Thyroid gland (tissue), 4 donors: ENCODE measurements around the gene COL27A1. TPM values are rescaled to one million over a fixed set of nuclear protein-coding genes. Genes with fewer than 3 reads are reported as not detected.

ENCODE experiments used
- DNase-seq, 2 donors: peaks; one replicate each; pipeline ENCODE4 v3.0.0-alpha.2; 2019
- H3K27ac ChIP-seq, 3 donors: fragments of 200-600 bp; sonication (generic); 1 replicate in 2 of 3; 2 replicates in 1 of 3; pipeline ENCODE4 v1.5.1; 2016 to 2019; ENCODE audit warnings: mild to moderate bottlenecking in 1 of 3, moderate library complexity in 1 of 3
- H3K27me3 ChIP-seq: fragments of 200-600 bp; sonication (generic); one replicate; pipeline ENCODE4 v1.5.1; 2019
- H3K36me3 ChIP-seq, 2 donors: fragments of 200-600 bp; sonication (generic); one replicate each; pipeline ENCODE4 v1.5.1; 2016 to 2019
- H3K4me1 ChIP-seq, 2 donors: fragments of 200-600 bp; sonication (generic); one replicate each; pipeline ENCODE4 v1.5.1; 2017 to 2019
- H3K4me3 ChIP-seq, 3 donors: fragments of 200-600 bp; sonication (generic); replicated peaks in 1 of 3; 1 replicate in 2 of 3; 2 replicates in 1 of 3; pipeline ENCODE4 v1.5.1; 2016; ENCODE audit warnings: mild to moderate bottlenecking in 1 of 3
- H3K9me3 ChIP-seq: fragments of 200-600 bp; sonication (generic); one replicate; pipeline ENCODE4 v1.5.1; 2017
- POLR2A ChIP-seq, 2 donors: fragments of 450-650 bp; IDR thresholded peaks; one replicate each; pipeline ENCODE4 v1.6.1; 2017; ENCODE audit warnings: antibody characterized with exemption in 2 of 2, mild to moderate bottlenecking in 2 of 2, moderate library complexity in 1 of 2
- WGBS, 2 donors: methylation state at CpG; one replicate each; pipeline ENCODE4 v1.1.5; 2017; 5-methylcytosine and 5-hydroxymethylcytosine counted together
- intact Hi-C: fragments of 100-400 bp; cut with DNase I; formaldehyde crosslinking; loops from one replicate; pipeline ENCODE4 v1.15.1; 2023
- total RNA-seq, 4 donors: library from RNA; depleted of rRNA; stranded (reverse); fragments of >200 nt; gene quantifications; one replicate each; pipeline ENCODE4 v1.2.3, GENCODE V29; 2016
- TF ChIP-seq, protein P1 (sequence below), 6 experiments: fragments of 200-600 bp in 3 of 6; fragments of 450-650 bp in 3 of 6; sonication (generic) in 3 of 6; IDR thresholded peaks; one replicate each; pipeline ENCODE4 v1.5.1; 2016 to 2019; ENCODE audit warnings: antibody characterized with exemption in 6 of 6, mild to moderate bottlenecking in 2 of 6, inconsistent platforms in 1 of 6, moderate library complexity in 1 of 6

Gene COL27A1
- total RNA-seq, 4 donors from 2014 or later: 6.7 to 32.5 (median 10.6) TPM

DNA sequence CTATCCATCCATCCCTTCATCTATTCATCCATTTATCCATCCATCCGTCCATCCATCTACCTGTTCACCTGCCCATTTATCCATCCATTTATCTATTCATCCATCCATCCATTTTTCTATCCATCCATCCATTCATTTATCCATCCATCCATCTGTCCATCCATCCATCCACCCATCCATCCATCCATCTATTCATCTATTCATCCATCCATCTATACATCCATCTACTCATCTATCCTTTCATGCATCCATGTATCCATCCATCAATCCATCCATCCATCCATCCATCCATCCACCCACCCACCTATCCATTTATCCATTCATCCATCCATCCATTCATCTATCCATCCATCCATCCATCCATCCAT is 10.8 kb downstream of the COL27A1 start:
- intact Hi-C loops: no loop called here
- no peak overlapping the region for H3K4me3 ChIP-seq
- 92 to 95% methylated on average over 1 of the region's 1 CpG for WGBS, 2 donors
- DNase-seq: no peak
- TF ChIP-seq, protein P1, sequence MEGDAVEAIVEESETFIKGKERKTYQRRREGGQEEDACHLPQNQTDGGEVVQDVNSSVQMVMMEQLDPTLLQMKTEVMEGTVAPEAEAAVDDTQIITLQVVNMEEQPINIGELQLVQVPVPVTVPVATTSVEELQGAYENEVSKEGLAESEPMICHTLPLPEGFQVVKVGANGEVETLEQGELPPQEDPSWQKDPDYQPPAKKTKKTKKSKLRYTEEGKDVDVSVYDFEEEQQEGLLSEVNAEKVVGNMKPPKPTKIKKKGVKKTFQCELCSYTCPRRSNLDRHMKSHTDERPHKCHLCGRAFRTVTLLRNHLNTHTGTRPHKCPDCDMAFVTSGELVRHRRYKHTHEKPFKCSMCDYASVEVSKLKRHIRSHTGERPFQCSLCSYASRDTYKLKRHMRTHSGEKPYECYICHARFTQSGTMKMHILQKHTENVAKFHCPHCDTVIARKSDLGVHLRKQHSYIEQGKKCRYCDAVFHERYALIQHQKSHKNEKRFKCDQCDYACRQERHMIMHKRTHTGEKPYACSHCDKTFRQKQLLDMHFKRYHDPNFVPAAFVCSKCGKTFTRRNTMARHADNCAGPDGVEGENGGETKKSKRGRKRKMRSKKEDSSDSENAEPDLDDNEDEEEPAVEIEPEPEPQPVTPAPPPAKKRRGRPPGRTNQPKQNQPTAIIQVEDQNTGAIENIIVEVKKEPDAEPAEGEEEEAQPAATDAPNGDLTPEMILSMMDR (IDR thresholded peaks at IDR 0.05): no peak
- no peak for TF ChIP-seq POLR2A (IDR thresholded peaks at IDR 0.05)
- H3K27me3 ChIP-seq: no peaks in the 10 kb centered on the region
- H3K36me3 ChIP-seq: no peaks in the 10 kb centered on the region
- H3K4me1 ChIP-seq: peaks cover 0 to 4% of the 10 kb centered on the region in 2 donors
- H3K27ac ChIP-seq: no peak overlapping the region
- H3K9me3 ChIP-seq: no peaks in the 10 kb centered on the region

DNA sequence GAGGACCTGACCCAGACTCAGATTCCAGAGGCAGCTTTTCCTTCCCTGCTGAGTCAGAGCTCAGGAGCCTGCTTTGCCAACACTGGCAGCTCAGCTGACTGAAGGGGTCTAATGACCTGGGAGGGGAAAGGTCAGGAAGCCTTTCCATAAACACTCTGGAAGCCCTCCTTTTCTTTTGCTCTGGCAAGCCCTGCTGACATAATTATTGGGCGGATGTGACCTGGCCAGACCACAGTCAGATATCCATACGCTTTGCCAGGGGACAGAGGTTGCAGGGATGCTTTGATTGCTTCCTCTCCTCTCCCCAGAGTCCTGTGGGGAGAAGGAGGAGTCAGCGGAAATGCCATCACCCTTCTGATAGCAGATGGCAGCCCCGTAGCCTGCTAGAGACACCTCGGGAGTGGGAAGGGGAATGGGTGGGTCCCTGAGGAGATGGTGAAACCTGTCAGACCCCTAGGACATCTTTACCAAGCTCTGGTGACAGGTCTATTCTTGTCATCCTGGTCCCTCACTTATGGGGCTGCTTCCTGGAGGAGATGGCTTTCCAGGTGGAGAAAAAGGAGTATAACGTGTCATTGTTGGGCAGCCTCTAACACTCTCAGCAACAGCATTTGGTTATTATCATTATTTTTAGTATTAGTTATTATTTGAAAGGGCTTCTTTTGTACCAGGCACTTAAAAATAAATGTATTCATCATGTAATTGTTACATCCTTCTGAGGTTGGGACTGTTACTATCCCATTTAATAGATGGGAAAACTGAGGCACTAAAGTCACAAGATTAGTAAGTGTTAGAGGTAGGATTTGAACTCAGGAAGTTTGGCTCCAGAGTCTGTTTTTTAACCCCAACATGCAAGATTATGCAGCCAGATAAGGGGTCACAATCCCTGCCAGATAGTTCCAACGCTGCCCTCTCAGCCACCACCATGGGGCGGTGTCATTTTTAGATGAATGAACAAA is 11.6 kb downstream of the COL27A1 start:
- Histone ChIP-seq H3K4me1 (peaks cover 0 to 4% of the 10 kb centered on the region in 2 donors), H3K36me3 (no peaks in the 10 kb centered on the region), H3K27me3 (no peaks in the 10 kb centered on the region), H3K4me3 (no peak overlapping the region), H3K9me3 (no peaks in the 10 kb centered on the region), H3K27ac (no peak overlapping the region)
- no peak for DNase-seq
- TF ChIP-seq, protein P1 (IDR thresholded peaks at IDR 0.05): no peak
- TF ChIP-seq POLR2A (IDR thresholded peaks at IDR 0.05): no peak
- 83 to 89% methylated on average over 8 of the region's 8 CpGs for WGBS, 2 donors
- intact Hi-C loops: no loop called here

DNA sequence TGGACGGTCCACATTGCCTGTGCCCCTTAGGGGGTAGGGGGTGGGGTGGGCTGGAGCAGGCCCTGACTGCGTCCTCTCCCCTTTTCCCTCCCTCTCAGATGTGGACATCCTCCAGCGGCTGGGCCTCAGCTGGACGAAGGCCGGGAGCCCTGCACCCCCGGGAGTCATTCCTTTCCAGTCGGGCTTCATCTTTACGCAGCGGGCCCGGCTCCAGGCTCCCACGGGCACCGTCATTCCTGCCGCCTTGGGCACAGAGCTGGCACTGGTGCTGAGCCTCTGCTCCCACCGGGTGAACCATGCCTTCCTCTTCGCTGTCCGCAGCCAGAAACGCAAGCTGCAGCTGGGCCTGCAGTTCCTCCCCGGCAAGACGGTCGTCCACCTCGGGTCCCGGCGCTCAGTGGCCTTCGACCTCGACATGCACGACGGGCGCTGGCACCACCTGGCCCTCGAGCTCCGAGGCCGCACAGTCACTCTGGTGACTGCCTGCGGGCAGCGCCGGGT is 12.3 kb downstream of the COL27A1 start:
- H3K4me1 ChIP-seq: peaks cover 0 to 4% of the 10 kb centered on the region in 2 donors
- H3K4me3 ChIP-seq: no peak overlapping the region
- no peak overlapping the region for H3K27ac ChIP-seq
- TF ChIP-seq POLR2A (IDR thresholded peaks at IDR 0.05): no peak
- TF ChIP-seq, protein P1 (IDR thresholded peaks at IDR 0.05): no peak
- H3K9me3 ChIP-seq: no peaks in the 10 kb centered on the region
- no peaks in the 10 kb centered on the region for H3K36me3 ChIP-seq
- 83 to 93% methylated on average over 33 of the region's 34 CpGs for WGBS, 2 donors
- H3K27me3 ChIP-seq: no peaks in the 10 kb centered on the region
- intact Hi-C loops: no loop called here
- no peak for DNase-seq

DNA sequence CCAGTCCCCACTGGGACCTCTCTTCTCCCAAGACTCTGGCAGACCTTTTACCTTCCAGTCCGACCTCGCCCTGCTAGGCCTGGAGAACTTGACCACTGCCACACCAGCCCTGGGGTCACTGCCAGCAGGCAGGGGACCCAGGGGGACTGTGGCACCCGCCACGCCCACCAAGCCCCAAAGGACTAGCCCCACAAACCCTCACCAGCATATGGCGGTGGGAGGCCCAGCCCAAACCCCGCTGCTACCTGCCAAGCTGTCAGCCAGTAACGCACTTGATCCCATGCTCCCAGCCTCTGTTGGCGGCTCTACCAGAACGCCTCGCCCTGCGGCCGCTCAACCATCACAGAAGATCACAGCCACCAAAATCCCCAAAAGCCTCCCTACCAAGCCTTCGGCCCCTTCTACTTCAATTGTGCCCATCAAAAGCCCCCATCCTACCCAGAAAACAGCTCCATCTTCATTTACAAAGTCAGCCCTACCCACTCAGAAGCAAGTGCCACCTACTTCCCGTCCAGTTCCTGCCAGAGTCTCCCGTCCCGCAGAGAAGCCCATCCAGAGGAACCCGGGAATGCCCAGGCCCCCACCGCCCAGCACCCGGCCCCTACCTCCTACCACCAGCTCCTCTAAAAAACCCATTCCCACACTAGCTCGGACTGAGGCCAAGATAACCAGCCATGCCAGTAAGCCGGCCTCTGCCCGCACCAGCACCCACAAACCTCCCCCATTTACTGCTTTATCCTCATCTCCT is 13.1 kb downstream of the COL27A1 start:
- peaks cover 0 to 3% of the 10 kb centered on the region in 2 donors for H3K4me1 ChIP-seq
- DNase-seq: no peak

More for the DNA sequence above, 13.1 kb downstream of the COL27A1 start:
- Histone ChIP-seq H3K36me3 (no peaks in the 10 kb centered on the region), H3K27me3 (no peaks in the 10 kb centered on the region), H3K27ac (no peak overlapping the region), H3K4me3 (no peak overlapping the region), H3K9me3 (no peaks in the 10 kb centered on the region)
- intact Hi-C loops: no loop called here
- no peak for TF ChIP-seq POLR2A (IDR thresholded peaks at IDR 0.05)
- TF ChIP-seq, protein P1 (IDR thresholded peaks at IDR 0.05): no peak
- 88 to 94% methylated on average over 22 of the region's 22 CpGs for whole genome bisulfite sequencing, 2 donors
